NCI-H774 (cell line): Measurements from ENCODE around the gene IGFBP4.

Experiments used
- DNase-seq: peaks from one replicate; lab custom pipeline; 2025; lab: John Stamatoyannopoulos, UW

Gene IGFBP4

GRCh38 chr17:40432864-40433528 lies 10.3 kb upstream of the IGFBP4 start:
- DNase-seq: no peak

GRCh38 chr17:40433551-40434415 lies 9.5 kb upstream of the IGFBP4 start:
- no peak for DNase-seq

GRCh38 chr17:40436636-40437035 lies 6.6 kb upstream of the IGFBP4 start:
- no peak for DNase-seq

GRCh38 chr17:40437095-40437732 lies 6.0 kb upstream of the IGFBP4 start:
- no peak for DNase-seq

- no peak for DNase-seq
These were observed 3.1 kb upstream of the IGFBP4 start for GRCh38 chr17:40440166-40440565.

GRCh38 chr17:40442392-40443195 lies 656 bp upstream of the IGFBP4 start:
- no peak for DNase-seq

GRCh38 chr17:40443988-40444899 lies 994 bp downstream of the IGFBP4 start:
- DNase-seq: no peak

GRCh38 chr17:40445751-40446468 lies 2.7 kb downstream of the IGFBP4 start:
- no peak for DNase-seq

- DNase-seq: no peak
These were observed 3.9 kb downstream of the IGFBP4 start for GRCh38 chr17:40447148-40447644.

- DNase-seq: no peak
These were observed 4.6 kb downstream of the IGFBP4 start for GRCh38 chr17:40447806-40448205.

- no peak for DNase-seq
These were observed 5.0 kb downstream of the IGFBP4 start for GRCh38 chr17:40448213-40448638.

GRCh38 chr17:40448639-40449261 lies 5.5 kb downstream of the IGFBP4 start:
- DNase-seq: no peak

- DNase-seq: peak; percentile 11
These were observed 6.9 kb downstream of the IGFBP4 start for GRCh38 chr17:40450175-40450574.

- no peak for DNase-seq
These were observed 8.2 kb downstream of the IGFBP4 start for GRCh38 chr17:40451420-40451819.

GRCh38 chr17:40452216-40452787 lies 9.1 kb downstream of the IGFBP4 start:
- no peak for DNase-seq

- no peak for DNase-seq
These were observed 9.7 kb downstream of the IGFBP4 start for GRCh38 chr17:40452921-40453378.

- DNase-seq: no peak
These were observed 10.8 kb downstream of the IGFBP4 start for GRCh38 chr17:40453881-40454612.

GRCh38 chr17:40454613-40454995 lies 11.4 kb downstream of the IGFBP4 start:
- no peak for DNase-seq
